HFFc6 (cell line): Measurements from ENCODE around the gene DHRSX. TPM values are rescaled to one million over a fixed set of nuclear protein-coding genes. Genes with fewer than 3 reads are reported as not detected.
"Not testable (repeated sequence)": the region's sequence is repeated elsewhere in the genome, so short reads cannot be mapped to it uniquely, and the experiment has no call there.

Source experiments
- DNase-seq: peaks from one replicate; pipeline ENCODE4 v3.0.0-alpha.2; 2018
- H3K27ac Mint-ChIP-seq: 2 replicates; pipeline ENCODE4 v1.8.0; 2020; ENCODE audit warnings: mild to moderate bottlenecking, mixed read lengths
- H3K27me3 Mint-ChIP-seq: 2 replicates; pipeline ENCODE4 v1.8.0; 2021; ENCODE audit warnings: mild to moderate bottlenecking, moderate library complexity, mixed read lengths; ENCODE audit not compliant: insufficient read depth
- H3K36me3 Mint-ChIP-seq: 2 replicates; pipeline ENCODE4 v1.8.0; 2021; ENCODE audit warnings: low read depth, mixed read lengths
- H3K4me1 Mint-ChIP-seq: 2 replicates; pipeline ENCODE4 v1.8.0; 2020; ENCODE audit warnings: low read depth, mixed read lengths
- H3K4me3 Mint-ChIP-seq: 2 replicates; pipeline ENCODE4 v1.8.0; 2020; ENCODE audit warnings: mild to moderate bottlenecking, moderate library complexity, mixed read lengths
- H3K9me3 Mint-ChIP-seq: 2 replicates; pipeline ENCODE4 v1.8.0; 2020; ENCODE audit warnings: mild to moderate bottlenecking, mixed read lengths
- total RNA-seq, 6 experiments: library from RNA; stranded (reverse); fragmentation: NEBNext Ultra II Directional; extraction: Animal tissue kit (Norgen Biotek cat#: 25700); gene quantifications; 2 replicates in 1 of 6; 3 replicates in 5 of 6; pipeline ENCODE4 v1.2.3, GENCODE V29; 2021
- TF ChIP-seq, protein P1 (sequence below): fragments of 200-600 bp; sonication (generic); IDR thresholded peaks from 2 replicates; pipeline ENCODE4 v1.5.0; 2021; ENCODE audit warnings: antibody characterized with exemption, mild to moderate bottlenecking

Gene DHRSX
- total RNA-seq, 6 experiments from 2014 or later: 19.6 to 27.1 (median 22.9) TPM

DNA sequence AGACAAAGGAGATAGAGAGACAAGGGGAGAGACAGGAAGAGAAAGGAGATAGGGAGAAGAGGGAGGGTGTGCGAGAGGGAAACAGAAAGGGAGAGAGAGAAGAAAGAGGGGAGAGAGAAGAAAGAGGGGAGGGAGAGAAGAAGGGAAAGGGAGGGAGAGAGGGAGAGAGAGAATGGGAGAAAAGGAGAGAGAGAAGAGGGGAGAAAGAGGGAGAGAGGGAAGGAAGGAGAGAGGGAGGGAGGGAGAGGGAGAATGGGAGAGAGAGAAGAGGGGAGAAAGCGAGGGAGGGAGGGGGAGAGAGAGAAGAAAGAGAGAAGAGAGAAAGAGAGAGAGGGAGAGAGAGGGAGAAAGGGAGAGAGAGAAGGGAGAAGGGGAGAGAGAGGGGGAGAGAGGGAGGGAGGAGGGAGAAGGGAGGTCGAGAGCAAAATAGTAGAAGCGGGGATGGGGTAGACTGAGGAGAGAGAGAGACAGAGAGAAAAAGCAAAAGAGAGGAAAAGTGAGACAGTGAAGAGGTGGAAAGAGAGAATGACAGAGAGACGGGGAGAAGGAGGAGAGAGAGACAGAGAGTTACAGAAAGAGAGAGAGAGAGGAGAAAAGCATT lies 218.2 kb downstream of the DHRSX start:
- H3K4me1 Mint-ChIP-seq: no peaks in the 10 kb centered on the region
- no peak overlapping the region for H3K4me3 Mint-ChIP-seq
- H3K9me3 Mint-ChIP-seq: peaks cover 7% of the 10 kb centered on the region; the same call in 1 of the 2 replicates
- no peak for DNase-seq
- H3K36me3 Mint-ChIP-seq: peaks cover 30% of the 10 kb centered on the region
- H3K27me3 Mint-ChIP-seq: no peaks in the 10 kb centered on the region; the same call in 1 of the 2 replicates
- TF ChIP-seq, protein P1, sequence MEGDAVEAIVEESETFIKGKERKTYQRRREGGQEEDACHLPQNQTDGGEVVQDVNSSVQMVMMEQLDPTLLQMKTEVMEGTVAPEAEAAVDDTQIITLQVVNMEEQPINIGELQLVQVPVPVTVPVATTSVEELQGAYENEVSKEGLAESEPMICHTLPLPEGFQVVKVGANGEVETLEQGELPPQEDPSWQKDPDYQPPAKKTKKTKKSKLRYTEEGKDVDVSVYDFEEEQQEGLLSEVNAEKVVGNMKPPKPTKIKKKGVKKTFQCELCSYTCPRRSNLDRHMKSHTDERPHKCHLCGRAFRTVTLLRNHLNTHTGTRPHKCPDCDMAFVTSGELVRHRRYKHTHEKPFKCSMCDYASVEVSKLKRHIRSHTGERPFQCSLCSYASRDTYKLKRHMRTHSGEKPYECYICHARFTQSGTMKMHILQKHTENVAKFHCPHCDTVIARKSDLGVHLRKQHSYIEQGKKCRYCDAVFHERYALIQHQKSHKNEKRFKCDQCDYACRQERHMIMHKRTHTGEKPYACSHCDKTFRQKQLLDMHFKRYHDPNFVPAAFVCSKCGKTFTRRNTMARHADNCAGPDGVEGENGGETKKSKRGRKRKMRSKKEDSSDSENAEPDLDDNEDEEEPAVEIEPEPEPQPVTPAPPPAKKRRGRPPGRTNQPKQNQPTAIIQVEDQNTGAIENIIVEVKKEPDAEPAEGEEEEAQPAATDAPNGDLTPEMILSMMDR: no peak
- H3K27ac Mint-ChIP-seq: no peak overlapping the region

DNA sequence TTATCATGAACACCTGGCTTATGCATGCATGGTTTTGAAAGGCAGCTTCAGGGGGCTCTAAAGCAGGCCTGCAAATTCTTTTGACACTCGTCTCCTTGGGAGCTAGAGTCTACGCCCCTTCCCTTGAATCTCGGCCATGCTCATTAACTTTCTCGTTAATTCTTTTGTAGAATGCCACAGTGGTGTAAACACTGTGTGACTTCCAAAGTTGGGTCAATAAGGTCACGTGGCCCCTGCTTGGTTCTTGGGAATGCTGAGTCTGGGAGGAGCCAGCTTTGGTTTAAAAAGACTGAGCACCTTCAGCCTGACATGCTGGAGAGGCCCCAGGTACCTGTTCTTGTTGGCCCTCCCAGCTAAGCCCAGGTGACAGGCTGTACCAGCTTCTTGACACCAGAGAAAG lies 228.4 kb downstream of the DHRSX start:
- peaks cover 31% of the 10 kb centered on the region for H3K36me3 Mint-ChIP-seq
- no peak overlapping the region for H3K4me3 Mint-ChIP-seq
- TF ChIP-seq, protein P1: no peak
- peaks cover 7% of the 10 kb centered on the region for H3K9me3 Mint-ChIP-seq
- no peak overlapping the region for H3K27ac Mint-ChIP-seq
- no peaks in the 10 kb centered on the region for H3K4me1 Mint-ChIP-seq
- H3K27me3 Mint-ChIP-seq: peaks cover 1% of the 10 kb centered on the region; the same call in 1 of the 2 replicates
- DNase-seq: no peak

GRCh38 chrX:2271595-2271994 lies 229.2 kb downstream of the DHRSX start:
- not testable (repeated sequence) for DNase-seq, H3K4me3 Mint-ChIP-seq, H3K9me3 Mint-ChIP-seq, H3K27ac Mint-ChIP-seq, H3K27me3 Mint-ChIP-seq, H3K4me1 Mint-ChIP-seq
- peaks cover 31% of the 10 kb centered on the region for H3K36me3 Mint-ChIP-seq

DNA sequence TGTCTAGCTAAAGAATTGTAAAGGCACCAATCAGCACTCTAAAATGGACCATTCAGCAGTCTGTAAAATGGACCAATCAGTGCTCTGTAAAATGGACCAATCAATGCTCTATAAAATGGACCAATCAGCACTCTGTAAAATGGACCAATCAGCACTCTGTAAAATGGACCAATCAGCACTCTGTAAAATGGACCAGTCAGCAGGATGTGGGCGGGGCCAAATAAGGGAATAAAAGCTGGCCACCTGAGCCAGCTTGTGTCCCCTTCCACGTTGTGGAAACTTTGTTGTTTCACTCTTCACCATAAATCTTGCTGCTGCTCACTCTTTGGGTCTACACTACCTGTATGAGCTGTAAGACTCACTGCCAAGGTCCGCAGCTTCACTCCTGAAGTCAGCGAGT lies 230.0 kb downstream of the DHRSX start:
- H3K4me3 Mint-ChIP-seq, H3K4me1 Mint-ChIP-seq, H3K9me3 Mint-ChIP-seq, H3K27me3 Mint-ChIP-seq, H3K27ac Mint-ChIP-seq, DNase-seq: not testable (repeated sequence)
- peaks cover 25% of the 10 kb centered on the region for H3K36me3 Mint-ChIP-seq

- no peaks in the 10 kb centered on the region for H3K27me3 Mint-ChIP-seq
These were observed 232.9 kb downstream of the DHRSX start for GRCh38 chrX:2267890-2268289.

DNA sequence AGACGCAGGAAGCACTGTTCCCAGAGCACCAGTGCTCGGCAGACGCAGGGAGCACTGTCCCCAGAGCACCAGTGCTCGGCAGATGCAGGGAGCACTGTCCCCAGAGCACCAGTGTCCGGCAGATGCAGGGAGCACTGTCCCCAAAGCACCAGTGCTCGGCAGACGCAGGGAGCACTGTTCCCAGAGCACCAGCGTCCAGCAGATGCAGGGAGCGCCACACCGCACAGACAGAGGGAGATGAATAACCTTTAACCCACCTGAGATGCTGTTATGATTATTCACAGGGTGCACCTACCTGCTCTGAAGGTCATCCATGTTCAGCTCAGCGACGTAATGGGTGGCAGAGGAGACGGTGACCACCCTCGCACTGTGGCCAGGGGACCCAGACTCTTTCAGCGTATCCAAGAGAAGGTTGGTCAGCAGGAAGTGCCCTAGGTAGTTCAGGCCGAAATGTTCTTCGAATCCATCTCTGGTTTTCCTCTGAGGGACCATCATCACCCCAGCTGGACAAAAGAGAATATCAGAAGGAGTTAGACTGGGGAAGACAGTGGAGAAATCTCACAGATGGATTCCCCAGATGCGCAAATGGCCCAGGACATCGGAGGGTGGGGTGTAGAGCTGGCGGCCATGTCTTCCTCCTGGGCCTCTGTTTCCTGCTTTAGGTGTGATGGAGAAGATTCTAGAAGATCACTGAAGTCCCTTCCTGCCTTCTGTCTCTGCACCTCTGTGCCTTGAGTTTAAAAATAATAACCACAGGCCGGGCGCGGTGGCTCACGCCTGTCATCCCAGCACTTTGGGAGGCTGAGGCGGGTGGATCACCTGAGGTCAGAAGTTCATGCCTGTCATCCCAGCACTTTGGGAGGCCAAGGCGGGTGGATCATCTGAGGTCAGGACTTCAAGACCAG lies 234.1 kb downstream of the DHRSX start:
- H3K27me3 Mint-ChIP-seq: no peaks in the 10 kb centered on the region
- TF ChIP-seq, protein P1: no peak
- H3K9me3 Mint-ChIP-seq: peaks cover 7% of the 10 kb centered on the region
- H3K36me3 Mint-ChIP-seq: peaks cover 17% of the 10 kb centered on the region
- H3K27ac Mint-ChIP-seq: no peak overlapping the region
- H3K4me1 Mint-ChIP-seq: no peaks in the 10 kb centered on the region
- DNase-seq: no peak
- H3K4me3 Mint-ChIP-seq: no peak overlapping the region

More at GRCh38 chrX:2267890-2268289, 232.9 kb downstream of the DHRSX start:
- peaks cover 7% of the 10 kb centered on the region for H3K9me3 Mint-ChIP-seq
- H3K36me3 Mint-ChIP-seq: peaks cover 25% of the 10 kb centered on the region
- no peak for DNase-seq
- no peak overlapping the region for H3K27ac Mint-ChIP-seq
- TF ChIP-seq, protein P1: no peak
- no peaks in the 10 kb centered on the region for H3K4me1 Mint-ChIP-seq
- H3K4me3 Mint-ChIP-seq: no peak overlapping the region

GRCh38 chrX:2265658-2266444 lies 234.9 kb downstream of the DHRSX start:
- not testable (repeated sequence) for H3K36me3 Mint-ChIP-seq, H3K9me3 Mint-ChIP-seq, H3K27ac Mint-ChIP-seq, H3K4me1 Mint-ChIP-seq, H3K4me3 Mint-ChIP-seq, DNase-seq, H3K27me3 Mint-ChIP-seq
